Epithelial cell of proximal tubule (primary cell): ENCODE data around the gene ABHD8. TPM values are rescaled to one million over a fixed set of nuclear protein-coding genes. Genes with fewer than 3 reads are reported as not detected.
A peak's percentile ranks its signal among the peaks of the same experiment; 100 is the strongest.

ENCODE experiments used
- DNase-seq: peaks from one replicate; pipeline ENCODE4 v3.0.0-alpha.2; 2011; ENCODE audit warnings: low read depth
- H3K4me3 ChIP-seq: 2 replicates; pipeline ENCODE4 v1.5.1; 2011; ENCODE audit warnings: low read depth, mild to moderate bottlenecking, low read length
- total RNA-seq: library from RNA; depleted of rRNA; stranded (reverse); fragments of >200 nt; gene quantifications from 2 replicates; pipeline ENCODE4 v1.2.3, GENCODE V29; 2015
- TF ChIP-seq, protein P1 (sequence below): conservative IDR thresholded peaks from 2 replicates; pipeline ENCODE4 v1.5.1; 2012; ENCODE audit warnings: low read depth, mild to moderate bottlenecking, low read length

The ABHD8 gene
- total RNA-seq, 1 donor from 2014 or later: 10.3 TPM

- no peak overlapping the region for H3K4me3 ChIP-seq
- TF ChIP-seq, protein P1, sequence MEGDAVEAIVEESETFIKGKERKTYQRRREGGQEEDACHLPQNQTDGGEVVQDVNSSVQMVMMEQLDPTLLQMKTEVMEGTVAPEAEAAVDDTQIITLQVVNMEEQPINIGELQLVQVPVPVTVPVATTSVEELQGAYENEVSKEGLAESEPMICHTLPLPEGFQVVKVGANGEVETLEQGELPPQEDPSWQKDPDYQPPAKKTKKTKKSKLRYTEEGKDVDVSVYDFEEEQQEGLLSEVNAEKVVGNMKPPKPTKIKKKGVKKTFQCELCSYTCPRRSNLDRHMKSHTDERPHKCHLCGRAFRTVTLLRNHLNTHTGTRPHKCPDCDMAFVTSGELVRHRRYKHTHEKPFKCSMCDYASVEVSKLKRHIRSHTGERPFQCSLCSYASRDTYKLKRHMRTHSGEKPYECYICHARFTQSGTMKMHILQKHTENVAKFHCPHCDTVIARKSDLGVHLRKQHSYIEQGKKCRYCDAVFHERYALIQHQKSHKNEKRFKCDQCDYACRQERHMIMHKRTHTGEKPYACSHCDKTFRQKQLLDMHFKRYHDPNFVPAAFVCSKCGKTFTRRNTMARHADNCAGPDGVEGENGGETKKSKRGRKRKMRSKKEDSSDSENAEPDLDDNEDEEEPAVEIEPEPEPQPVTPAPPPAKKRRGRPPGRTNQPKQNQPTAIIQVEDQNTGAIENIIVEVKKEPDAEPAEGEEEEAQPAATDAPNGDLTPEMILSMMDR: no peak
- DNase-seq: no peak
These were observed 53.2 kb downstream of the ABHD8 start for GRCh38 chr19:17249887-17250548.

GRCh38 chr19:17248011-17248776 is 55.0 kb downstream of the ABHD8 start:
- H3K4me3 ChIP-seq: no peak overlapping the region
- TF ChIP-seq, protein P1: no peak
- no peak for DNase-seq

DNA sequence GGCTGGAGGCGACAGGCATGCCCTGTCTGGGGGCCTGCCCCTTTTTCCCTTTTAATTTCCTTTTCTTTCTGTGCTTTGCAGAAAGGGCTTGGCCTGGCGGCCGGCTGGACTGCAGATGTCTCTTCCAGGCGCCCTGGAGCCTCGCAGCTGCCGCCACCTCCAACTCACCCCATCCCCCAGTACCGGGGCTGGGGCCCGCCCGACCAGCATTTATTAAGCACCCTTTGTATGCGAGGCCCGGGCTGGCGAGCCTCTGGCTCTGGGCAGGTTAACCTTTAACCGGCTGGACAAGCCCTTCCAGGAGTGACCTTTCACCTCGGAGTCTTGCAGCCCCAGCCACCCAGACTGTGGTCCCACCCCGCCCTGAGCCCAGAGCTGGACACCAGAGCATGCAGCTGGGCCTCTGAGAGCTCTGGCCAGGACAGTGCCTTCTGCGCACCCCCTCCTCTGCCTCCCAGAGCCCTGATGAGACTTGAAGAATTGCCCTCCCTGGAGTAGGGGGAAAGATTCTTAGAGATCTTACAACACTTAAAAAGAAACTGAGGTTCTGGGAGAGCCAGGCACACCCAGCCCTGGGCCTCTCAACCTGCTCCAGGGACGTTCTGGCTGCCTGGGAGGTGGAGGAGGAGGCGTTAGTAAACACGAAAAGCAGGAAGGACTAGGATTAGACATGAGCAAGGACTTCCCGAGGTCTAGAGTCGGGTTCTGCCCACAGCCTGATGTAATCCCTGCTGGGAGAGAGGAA is 56.4 kb downstream of the ABHD8 start:
- TF ChIP-seq, protein P1: no peak
- no peak for DNase-seq
- peak overlapping the region; percentile 54 for H3K4me3 ChIP-seq

- H3K4me3 ChIP-seq: peak within 1 kb of the TSS; percentile 73
- no peak for DNase-seq
- TF ChIP-seq, protein P1: no peak
These were observed 57.7 kb downstream of the ABHD8 start, which contains the start of gene NR2F6 for GRCh38 chr19:17245535-17245984. Gene NR2F6, minus strand, starts transcription at chr19:17245919. Its CDS starts 699 bp downstream, at chr19:17245220.

DNA sequence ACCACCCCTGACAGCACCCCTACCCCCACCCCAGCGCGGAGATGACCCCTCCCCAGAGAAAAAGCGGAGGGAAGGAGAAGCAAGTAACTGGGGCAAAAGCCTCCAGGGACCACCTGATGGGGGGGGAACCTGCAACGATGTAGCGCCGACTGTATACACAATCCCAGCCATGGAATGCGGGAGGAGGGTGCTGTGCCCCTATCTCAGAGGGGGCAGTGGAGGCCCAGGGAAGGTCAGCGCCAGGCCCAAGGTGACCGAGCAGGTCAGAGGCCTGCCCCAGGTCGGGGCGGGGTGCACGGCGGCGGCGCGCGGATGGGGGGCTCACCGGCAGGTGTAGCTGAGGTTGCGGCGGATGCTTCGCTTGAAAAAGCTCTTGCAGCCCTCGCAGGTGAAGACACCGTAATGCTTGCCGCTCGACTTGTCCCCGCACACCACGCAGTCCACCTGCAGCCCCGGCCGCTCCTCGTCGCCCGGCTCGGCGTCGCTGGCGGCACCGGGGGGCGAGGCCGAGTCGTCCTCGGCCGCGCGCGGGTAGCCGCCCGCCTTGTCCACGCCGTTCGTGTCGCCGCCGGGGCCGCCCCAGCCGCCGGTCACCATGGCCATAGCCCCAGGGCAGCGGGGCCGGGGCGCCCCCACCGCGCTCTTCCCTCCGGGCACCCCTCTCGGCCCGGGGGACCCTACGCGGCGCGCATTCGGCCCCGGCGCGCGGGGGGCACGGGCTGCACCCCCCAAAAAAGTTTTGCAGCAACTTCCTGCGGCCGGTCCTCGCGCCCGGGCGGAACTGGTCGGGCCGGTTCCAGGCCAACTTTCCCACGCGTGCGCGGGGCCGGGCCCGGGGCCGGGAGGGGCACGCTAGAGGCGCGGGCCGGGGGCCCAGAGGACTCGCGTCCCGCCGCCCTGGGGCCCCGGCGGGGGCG is 58.3 kb downstream of the ABHD8 start:
- DNase-seq: no peak
- peak overlapping the region; percentile 73 for H3K4me3 ChIP-seq
- TF ChIP-seq, protein P1: no peak
